Tibial nerve (tissue), 4 donors: ENCODE measurements around the gene NLRP11. TPM values are rescaled to one million over a fixed set of nuclear protein-coding genes. Genes with fewer than 3 reads are reported as not detected.

Experiments used
- DNase-seq, 2 donors: peaks; one replicate each; pipeline ENCODE4 v3.0.0-alpha.2; 2019; ENCODE audit warnings: low spot score in 2 of 2
- H3K27ac ChIP-seq, 4 donors: fragments of 200-600 bp; sonication (generic) in 3 of 4; one replicate each; pipeline ENCODE4 v1.5.1; 2017 to 2019; ENCODE audit warnings: mild to moderate bottlenecking in 1 of 4
- H3K27me3 ChIP-seq, 2 donors: fragments of 200-600 bp; sonication (generic) in 1 of 2; one replicate each; pipeline versions ENCODE4 v1.5.1 to v1.6.0; 2017 to 2019
- H3K36me3 ChIP-seq, 3 donors: fragments of 200-600 bp; sonication (generic); one replicate each; pipeline ENCODE4 v1.5.1; 2018 to 2019
- H3K4me1 ChIP-seq, 4 donors: fragments of 200-600 bp; sonication (generic) in 3 of 4; one replicate each; pipeline ENCODE4 v1.5.1; 2017 to 2019
- H3K4me3 ChIP-seq, 4 donors: fragments of 200-600 bp; sonication (generic) in 3 of 4; one replicate each; pipeline ENCODE4 v1.5.1; 2017 to 2019; ENCODE audit warnings: mild to moderate bottlenecking in 1 of 4, moderate library complexity in 1 of 4
- H3K9me3 ChIP-seq, 4 donors: fragments of 200-600 bp; sonication (generic) in 3 of 4; one replicate each; pipeline ENCODE4 v1.5.1; 2017 to 2019
- CTCF ChIP-seq, 5 experiments: fragments of 200-600 bp in 3 of 5; fragments of 450-650 bp in 2 of 5; sonication (generic) in 3 of 5; IDR thresholded peaks; one replicate each; pipeline ENCODE4 v1.5.1; 2016 to 2019; ENCODE audit warnings: antibody characterized with exemption in 5 of 5, mild to moderate bottlenecking in 3 of 5, moderate library complexity in 2 of 5
- EP300 ChIP-seq, 2 donors: sonication (generic); formaldehyde crosslinking; IDR thresholded peaks; one replicate each; pipeline ENCODE4 v1.6.1; 2017; ENCODE audit warnings: antibody characterized with exemption in 2 of 2, mild to moderate bottlenecking in 1 of 2
- POLR2A ChIP-seq, 2 donors: fragments of 450-650 bp; IDR thresholded peaks; one replicate each; pipeline ENCODE4 v1.6.1; 2017; ENCODE audit warnings: antibody characterized with exemption in 2 of 2, mild to moderate bottlenecking in 2 of 2, moderate library complexity in 2 of 2
- WGBS, 2 donors: methylation state at CpG; one replicate each; pipeline ENCODE4 v1.1.5; 2018; 5-methylcytosine and 5-hydroxymethylcytosine counted together
- total RNA-seq, 4 donors: library from RNA; depleted of rRNA; stranded (reverse); fragments of >200 nt; gene quantifications; one replicate each; pipeline ENCODE4 v1.1.0, GENCODE V29; 2016

Gene NLRP11
- total RNA-seq, 4 donors from 2014 or later: not detected

- H3K9me3 ChIP-seq: peaks cover 0 to 36% (median 2%) of the 10 kb centered on the region in 4 donors
- no peak overlapping the region for H3K27ac ChIP-seq
- H3K4me3 ChIP-seq: no peak overlapping the region
- WGBS, 2 donors: 52% methylated on average over 4 of the region's 4 CpGs
- no peak for DNase-seq
- H3K4me1 ChIP-seq: no peaks in the 10 kb centered on the region
- H3K27me3 ChIP-seq: no peaks in the 10 kb centered on the region
- no peaks in the 10 kb centered on the region for H3K36me3 ChIP-seq
- TF ChIP-seq EP300 (IDR thresholded peaks at IDR 0.05) (no peak), CTCF (IDR thresholded peaks at IDR 0.05) (no peak), POLR2A (IDR thresholded peaks at IDR 0.05) (no peak)
Observed at GRCh38 chr19:55838906-55839305, 7.1 kb upstream of the NLRP11 start.

GRCh38 chr19:55838251-55838650, 6.5 kb upstream of the NLRP11 start:
- Histone ChIP-seq H3K36me3 (no peaks in the 10 kb centered on the region), H3K9me3 (peaks cover 0 to 31% (median 2%) of the 10 kb centered on the region in 4 donors), H3K4me3 (no peak overlapping the region), H3K4me1 (no peaks in the 10 kb centered on the region), H3K27ac (no peak overlapping the region), H3K27me3 (no peaks in the 10 kb centered on the region)
- DNase-seq: no peak
- no peak for TF ChIP-seq CTCF (IDR thresholded peaks at IDR 0.05)
- TF ChIP-seq POLR2A (IDR thresholded peaks at IDR 0.05): no peak
- TF ChIP-seq EP300 (IDR thresholded peaks at IDR 0.05): no peak
- WGBS, 2 donors: 79 to 80% methylated on average over 3 of the region's 3 CpGs

- Histone ChIP-seq H3K36me3 (no peaks in the 10 kb centered on the region), H3K4me3 (no peak within 1 kb of the TSS), H3K9me3 (peaks cover 0 to 21% (median 0%) of the 10 kb centered on the region in 4 donors), H3K27ac (no peak within 1 kb of the TSS), H3K4me1 (no peaks in the 10 kb centered on the region), H3K27me3 (no peaks in the 10 kb centered on the region)
- WGBS, 2 donors: 88 to 89% methylated on average over 16 of the region's 16 CpGs
- TF ChIP-seq POLR2A (IDR thresholded peaks at IDR 0.05) (no peak), EP300 (IDR thresholded peaks at IDR 0.05) (no peak), CTCF (IDR thresholded peaks at IDR 0.05) (no peak)
- DNase-seq: no peak
Observed at GRCh38 chr19:55836340-55836739, 4.5 kb upstream of the NLRP11 start, which contains the start of gene NLRP4. Gene NLRP4, plus strand, starts transcription at chr19:55836540. Its CDS starts 15,541 bp downstream, at chr19:55852081.

GRCh38 chr19:55832676-55833075, 877 bp upstream of the NLRP11 start:
- no peak overlapping the region for H3K4me3 ChIP-seq
- no peaks in the 10 kb centered on the region for H3K4me1 ChIP-seq
- peaks cover 0 to 12% (median 0%) of the 10 kb centered on the region in 4 donors for H3K9me3 ChIP-seq
- H3K27me3 ChIP-seq: no peaks in the 10 kb centered on the region
- TF ChIP-seq EP300 (IDR thresholded peaks at IDR 0.05): no peak
- TF ChIP-seq CTCF (IDR thresholded peaks at IDR 0.05): no peak
- no peak for TF ChIP-seq POLR2A (IDR thresholded peaks at IDR 0.05)
- H3K36me3 ChIP-seq: no peaks in the 10 kb centered on the region
- no peak overlapping the region for H3K27ac ChIP-seq
- no peak for DNase-seq
- WGBS, 2 donors: 71 to 78% methylated on average over 4 of the region's 4 CpGs

GRCh38 chr19:55830656-55831055, 1.1 kb downstream of the NLRP11 start:
- Histone ChIP-seq H3K9me3 (peaks cover 0 to 2% (median 0%) of the 10 kb centered on the region in 4 donors), H3K4me3 (no peak overlapping the region), H3K27me3 (no peaks in the 10 kb centered on the region), H3K27ac (no peak overlapping the region), H3K4me1 (no peaks in the 10 kb centered on the region), H3K36me3 (no peaks in the 10 kb centered on the region)
- no peak for DNase-seq
- no peak for TF ChIP-seq POLR2A (IDR thresholded peaks at IDR 0.05)
- no peak for TF ChIP-seq CTCF (IDR thresholded peaks at IDR 0.05)
- TF ChIP-seq EP300 (IDR thresholded peaks at IDR 0.05): no peak
- WGBS, 2 donors: 79 to 83% methylated on average over 5 of the region's 5 CpGs
